ENCODE results near the gene CASS4.

GRCh38 chr20:56363491-56363890, 48.6 kb upstream of the CASS4 start:
- TF ChIP-seq POLR2AphosphoS5 (IDR thresholded peaks at IDR 0.05; ENCODE audit: insufficient read depth, low read depth, low read length) (no peak), POLR2A (IDR thresholded peaks at IDR 0.05; ENCODE audit: low read depth, low read length) (no peak), CTCF (IDR thresholded peaks at IDR 0.05; ENCODE audit: extremely low read depth in 1 of 2, insufficient read depth in 1 of 2, low read depth in 1 of 2, low read length in 2 of 2) (no peak)
